ENCODE measurements around the gene CA10. TPM values are rescaled to one million over a fixed set of nuclear protein-coding genes. Genes with fewer than 3 reads are reported as not detected.

Gene CA10
- total RNA-seq, 6 experiments from 2014 or later = not detected

- TF ChIP-seq, protein P1, sequence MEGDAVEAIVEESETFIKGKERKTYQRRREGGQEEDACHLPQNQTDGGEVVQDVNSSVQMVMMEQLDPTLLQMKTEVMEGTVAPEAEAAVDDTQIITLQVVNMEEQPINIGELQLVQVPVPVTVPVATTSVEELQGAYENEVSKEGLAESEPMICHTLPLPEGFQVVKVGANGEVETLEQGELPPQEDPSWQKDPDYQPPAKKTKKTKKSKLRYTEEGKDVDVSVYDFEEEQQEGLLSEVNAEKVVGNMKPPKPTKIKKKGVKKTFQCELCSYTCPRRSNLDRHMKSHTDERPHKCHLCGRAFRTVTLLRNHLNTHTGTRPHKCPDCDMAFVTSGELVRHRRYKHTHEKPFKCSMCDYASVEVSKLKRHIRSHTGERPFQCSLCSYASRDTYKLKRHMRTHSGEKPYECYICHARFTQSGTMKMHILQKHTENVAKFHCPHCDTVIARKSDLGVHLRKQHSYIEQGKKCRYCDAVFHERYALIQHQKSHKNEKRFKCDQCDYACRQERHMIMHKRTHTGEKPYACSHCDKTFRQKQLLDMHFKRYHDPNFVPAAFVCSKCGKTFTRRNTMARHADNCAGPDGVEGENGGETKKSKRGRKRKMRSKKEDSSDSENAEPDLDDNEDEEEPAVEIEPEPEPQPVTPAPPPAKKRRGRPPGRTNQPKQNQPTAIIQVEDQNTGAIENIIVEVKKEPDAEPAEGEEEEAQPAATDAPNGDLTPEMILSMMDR (IDR thresholded peaks at IDR 0.05) = no peak
- DNase-seq = no peak
- Mint-ChIP-seq H3K27me3 (ENCODE audit: insufficient read depth) (no peaks in the 10 kb centered on the region; the same call in none of the 2 replicates), H3K27ac (no peak overlapping the region), H3K9me3 (peaks cover 42% of the 10 kb centered on the region), H3K4me1 (ENCODE audit: low read depth) (no peaks in the 10 kb centered on the region), H3K36me3 (ENCODE audit: low read depth) (no peaks in the 10 kb centered on the region), H3K4me3 (no peak overlapping the region)
Observed at GRCh38 chr17:51850201-51850600, 308.3 kb downstream of the CA10 start.

DNA sequence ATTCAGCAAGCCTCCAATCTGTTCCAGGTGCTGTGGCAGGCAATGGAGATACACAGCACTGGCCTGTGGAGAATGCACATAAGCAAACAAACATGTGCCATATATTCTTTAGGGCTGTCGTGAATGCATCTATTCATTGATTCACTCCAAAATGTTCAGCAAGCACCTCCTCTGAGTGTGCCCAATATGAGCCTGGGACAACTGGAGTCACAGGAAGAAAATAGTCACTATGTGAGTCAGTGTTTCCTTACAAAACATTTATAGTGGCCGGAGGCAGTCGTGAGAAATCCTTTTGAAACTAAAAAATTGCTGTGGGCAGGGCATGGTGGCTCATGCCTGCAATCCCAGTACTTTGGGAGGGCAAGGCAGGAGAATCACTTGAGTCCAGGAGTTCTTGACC is 310.1 kb downstream of the CA10 start:
- H3K27me3 Mint-ChIP-seq (ENCODE audit: insufficient read depth) = no peaks in the 10 kb centered on the region; the same call in 1 of the 2 replicates
- no peaks in the 10 kb centered on the region for H3K4me1 Mint-ChIP-seq (ENCODE audit: low read depth)
- no peak for DNase-seq
- H3K4me3 Mint-ChIP-seq = no peak overlapping the region
- H3K27ac Mint-ChIP-seq = no peak overlapping the region
- no peaks in the 10 kb centered on the region for H3K36me3 Mint-ChIP-seq (ENCODE audit: low read depth)
- H3K9me3 Mint-ChIP-seq = peaks cover 28% of the 10 kb centered on the region
- TF ChIP-seq, protein P1 (IDR thresholded peaks at IDR 0.05) = no peak

DNA sequence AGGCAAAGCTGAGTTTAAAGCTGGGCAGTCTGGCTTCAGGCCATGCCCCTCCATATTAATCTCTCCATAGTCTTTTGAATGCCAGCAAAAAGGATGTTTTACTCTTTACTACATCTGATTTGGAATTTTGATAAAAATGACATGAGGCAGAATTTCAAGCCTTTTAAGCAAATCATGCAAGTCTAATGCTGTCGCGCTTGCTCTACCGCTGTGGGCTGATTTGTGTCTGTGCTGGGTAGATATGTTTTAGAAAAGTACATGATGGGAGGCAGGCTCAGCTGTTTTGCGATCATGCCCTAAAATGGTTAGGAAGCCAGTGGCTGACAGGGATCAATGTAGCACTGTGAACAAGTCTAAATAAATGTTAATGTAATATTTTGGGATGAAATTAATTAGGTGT is 311.9 kb downstream of the CA10 start:
- Mint-ChIP-seq H3K9me3 (peaks cover 28% of the 10 kb centered on the region), H3K4me3 (no peak overlapping the region), H3K36me3 (ENCODE audit: low read depth) (no peaks in the 10 kb centered on the region), H3K27me3 (ENCODE audit: insufficient read depth) (no peaks in the 10 kb centered on the region; the same call in 1 of the 2 replicates), H3K4me1 (ENCODE audit: low read depth) (no peaks in the 10 kb centered on the region), H3K27ac (no peak overlapping the region)
- TF ChIP-seq, protein P1 (IDR thresholded peaks at IDR 0.05) = no peak
- no peak for DNase-seq

- Mint-ChIP-seq H3K27me3 (ENCODE audit: insufficient read depth) (no peaks in the 10 kb centered on the region; the same call in 1 of the 2 replicates), H3K27ac (no peak overlapping the region), H3K36me3 (ENCODE audit: low read depth) (no peaks in the 10 kb centered on the region), H3K4me3 (no peak overlapping the region), H3K4me1 (ENCODE audit: low read depth) (no peaks in the 10 kb centered on the region), H3K9me3 (peaks cover 33% of the 10 kb centered on the region)
- DNase-seq = no peak
- TF ChIP-seq, protein P1 (IDR thresholded peaks at IDR 0.05) = no peak
Observed at GRCh38 chr17:51845776-51846175, 312.7 kb downstream of the CA10 start.

GRCh38 chr17:51842763-51843162 is 315.8 kb downstream of the CA10 start:
- no peak for DNase-seq
- no peaks in the 10 kb centered on the region for H3K27me3 Mint-ChIP-seq (ENCODE audit: insufficient read depth)
- no peak overlapping the region for H3K27ac Mint-ChIP-seq
- no peaks in the 10 kb centered on the region for H3K4me1 Mint-ChIP-seq (ENCODE audit: low read depth)
- peaks cover 32% of the 10 kb centered on the region for H3K9me3 Mint-ChIP-seq
- TF ChIP-seq, protein P1 (IDR thresholded peaks at IDR 0.05) = no peak
- no peaks in the 10 kb centered on the region for H3K36me3 Mint-ChIP-seq (ENCODE audit: low read depth)
- H3K4me3 Mint-ChIP-seq = no peak overlapping the region

DNA sequence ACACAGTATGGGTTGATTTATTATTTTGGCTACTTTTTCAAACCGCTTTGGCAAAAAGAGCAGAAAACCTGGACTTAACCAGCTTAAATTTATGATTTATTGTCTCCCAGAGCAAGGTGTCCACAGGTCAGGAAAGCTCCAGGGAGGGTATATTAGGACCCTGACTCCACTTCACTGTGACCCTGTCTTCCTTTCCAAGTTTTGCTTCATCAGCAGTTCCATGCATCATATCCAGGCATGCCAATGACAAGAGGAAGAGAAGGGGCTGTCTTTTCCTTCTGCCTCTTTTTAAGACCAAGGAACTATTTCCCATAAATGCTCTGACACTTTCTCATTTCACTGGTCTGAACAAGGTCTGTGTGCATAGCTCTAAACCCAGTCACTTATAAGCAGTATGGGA is 316.8 kb downstream of the CA10 start:
- Mint-ChIP-seq H3K27ac (no peak overlapping the region), H3K4me3 (no peak overlapping the region), H3K36me3 (ENCODE audit: low read depth) (no peaks in the 10 kb centered on the region), H3K4me1 (ENCODE audit: low read depth) (no peaks in the 10 kb centered on the region), H3K27me3 (ENCODE audit: insufficient read depth) (no peaks in the 10 kb centered on the region), H3K9me3 (peaks cover 34% of the 10 kb centered on the region)
- TF ChIP-seq, protein P1 (IDR thresholded peaks at IDR 0.05) = no peak
- no peak for DNase-seq
